Endothelial cell of umbilical vein (primary cell): ENCODE results near the gene RAB28. TPM values are rescaled to one million over a fixed set of nuclear protein-coding genes. Genes with fewer than 3 reads are reported as not detected.

Source experiments
- BruUV-seq: library from RNA; stranded (reverse); fragments of 400-500 nt; replicated peaks from 2 replicates; lab custom pipeline; 2021; lab: Mats Ljungman, UMichigan
- CTCF ChIA-PET: fragments of 300-600, 350-600 bp; sonication (Branson Sonifier 250); formaldehyde crosslinking; loops from one replicate; lab custom pipeline; 2021; ENCODE audit warnings: antibody characterized with exemption, inconsistent platforms; lab: Charles Lee
- POLR2A ChIA-PET: fragments of 300-600, 350-600 bp; sonication (Branson Sonifier 250); formaldehyde crosslinking; loops from one replicate; lab custom pipeline; 2021; ENCODE audit warnings: antibody characterized with exemption, inconsistent platforms; lab: Charles Lee
- DNase-seq: peaks from one replicate; pipeline ENCODE4 v3.0.0-alpha.2; 2011; ENCODE audit warnings: low read depth, low spot score
- FAIRE-seq: peaks from 2 replicates; lab custom pipeline; 2011; peaks lifted over from hg19 to GRCh38; lab: Jason Lieb, UNC
- H2AFZ ChIP-seq: 2 replicates; pipeline ENCODE4 v1.6.0; 2012; ENCODE audit warnings: low read depth, low read length, control low read depth, inconsistent platforms
- H3K27ac ChIP-seq: 2 replicates; pipeline ENCODE4 v1.5.1; 2011; ENCODE audit warnings: low read depth, mild to moderate bottlenecking, control low read depth, low read length, moderate library complexity; ENCODE audit not compliant: insufficient read depth
- H3K27me3 ChIP-seq, 2 experiments: 2 replicates each; pipeline versions ENCODE4 v1.6.0 to v1.6.1; 2011; ENCODE audit warnings: low read length in 2 of 2, mixed read lengths in 1 of 2; ENCODE audit not compliant: control insufficient read depth in 2 of 2, insufficient read depth in 2 of 2
- H3K36me3 ChIP-seq, 2 experiments: 2 replicates in 1 of 2; 3 replicates in 1 of 2; pipeline ENCODE4 v1.5.1; 2011; ENCODE audit warnings: low read length in 2 of 2, mild to moderate bottlenecking in 1 of 2, moderate library complexity in 1 of 2; ENCODE audit not compliant: control insufficient read depth in 2 of 2, insufficient read depth in 2 of 2; ENCODE audit errors: extremely low read depth in 1 of 2
- H3K4me1 ChIP-seq: 3 replicates; pipeline ENCODE4 v1.5.1; 2011; ENCODE audit warnings: mild to moderate bottlenecking, low read length; ENCODE audit not compliant: control insufficient read depth, insufficient read depth; ENCODE audit errors: extremely low read depth
- H3K4me2 ChIP-seq: 2 replicates; pipeline ENCODE4 v1.6.1; 2011; ENCODE audit warnings: low read length, control low read depth, mixed read lengths; ENCODE audit not compliant: insufficient read depth
- H3K4me3 ChIP-seq, 3 experiments: fragments of 200-600 bp in 1 of 3; sonication (generic), shearing (Covaris generic) in 1 of 3; replicated peaks in 1 of 3; 2 replicates each; pipeline ENCODE4 v1.5.1; 2011 to 2016; ENCODE audit warnings: control low read depth in 3 of 3, low read length in 3 of 3, mild to moderate bottlenecking in 2 of 3, inconsistent platforms in 1 of 3, low read depth in 1 of 3, moderate library complexity in 1 of 3; ENCODE audit not compliant: insufficient read depth in 1 of 3
- H3K79me2 ChIP-seq: 2 replicates; pipeline ENCODE4 v1.6.0; 2012; ENCODE audit warnings: low read length, inconsistent platforms; ENCODE audit not compliant: control insufficient read depth, insufficient read depth
- H3K9ac ChIP-seq: replicated peaks from 2 replicates; pipeline ENCODE3; 2011; ENCODE audit warnings: low read length, control low read depth; ENCODE audit not compliant: insufficient read depth; ENCODE audit errors: extremely low read depth
- H3K9me1 ChIP-seq: replicated peaks from 3 replicates; pipeline ENCODE4 v1.6.0; 2011; ENCODE audit warnings: mild to moderate bottlenecking, low read length; ENCODE audit not compliant: control insufficient read depth, insufficient read depth; ENCODE audit errors: extremely low read depth
- H3K9me3 ChIP-seq: replicated peaks from 2 replicates; pipeline ENCODE4 v1.5.1; 2012; ENCODE audit warnings: low read length, inconsistent platforms; ENCODE audit not compliant: control insufficient read depth, insufficient read depth
- H4K20me1 ChIP-seq: replicated peaks from 2 replicates; pipeline ENCODE3; 2011; ENCODE audit warnings: mild to moderate bottlenecking, low read length; ENCODE audit not compliant: control insufficient read depth, insufficient read depth; ENCODE audit errors: extremely low read depth
- EZH2 ChIP-seq: IDR thresholded peaks from 2 replicates; pipeline ENCODE4 v1.6.1; 2012; ENCODE audit warnings: borderline replicate concordance, low read depth, mild to moderate bottlenecking, moderate library complexity, low read length, inconsistent platforms; ENCODE audit not compliant: severe bottlenecking
- FOS ChIP-seq: IDR thresholded peaks from 2 replicates; pipeline ENCODE4 v1.6.1; 2011; ENCODE audit warnings: mild to moderate bottlenecking, low read length, moderate library complexity, borderline replicate concordance; ENCODE audit not compliant: insufficient read depth
- GATA2 ChIP-seq: IDR thresholded peaks from 2 replicates; pipeline ENCODE4 v1.7.0; 2011; ENCODE audit warnings: low read depth, mild to moderate bottlenecking, moderate library complexity, mixed read lengths, low read length; ENCODE audit not compliant: insufficient read length, insufficient read depth
- JUN ChIP-seq: IDR thresholded peaks from 2 replicates; pipeline ENCODE4 v1.6.1; 2011; ENCODE audit warnings: borderline replicate concordance, low read depth; ENCODE audit not compliant: insufficient read length, insufficient read depth
- MYC ChIP-seq: IDR thresholded peaks from one replicate; pipeline ENCODE4 v1.6.1; 2011; ENCODE audit warnings: mild to moderate bottlenecking, low read depth, low read length
- POLR2A ChIP-seq: IDR thresholded peaks from 2 replicates; pipeline ENCODE4 v1.6.1; 2012; ENCODE audit warnings: low read depth, mild to moderate bottlenecking, control low read depth, low read length
- POLR2AphosphoS5 ChIP-seq: IDR thresholded peaks from 2 replicates; pipeline ENCODE4 v1.6.1; 2012; ENCODE audit warnings: low read depth, mild to moderate bottlenecking, control low read depth, low read length, moderate library complexity; ENCODE audit not compliant: insufficient read depth
- dilution Hi-C: fragments of 300-500 bp; cut with MboI; formaldehyde crosslinking; loops from one replicate; pipeline ENCODE4 v1.15.0; 2019; ENCODE audit warnings: low sequenced_read_pairs; ENCODE audit not compliant: extremely low pct_ligation_motif_present
- intact Hi-C: fragments of 100-400 bp; cut with micrococcal nuclease; formaldehyde crosslinking; loops from one replicate; pipeline ENCODE4 v1.10.0; 2022
- polyA plus RNA-seq, 4 experiments: library from polyadenylated mRNA; depleted of rRNA in 3 of 4; stranded (reverse) in 3 of 4; unstranded in 1 of 4; fragments of >200 nt; gene quantifications; 2 replicates each; pipeline versions ENCODE4 v1.2.1 to v1.2.3, GENCODE V29; 2011 to 2012; ENCODE audit warnings: missing spikeins in 1 of 4
- total RNA-seq: library from RNA; stranded (reverse); gene quantifications from 2 replicates; pipeline ENCODE4 v1.2.3, GENCODE V29; 2021
- TF ChIP-seq, protein P1 (sequence below), 2 donors: IDR thresholded peaks; 1 replicate in 1 of 2; 2 replicates in 1 of 2; pipeline ENCODE4 v1.5.1; 2011; ENCODE audit warnings: low read length in 2 of 2, mild to moderate bottlenecking in 2 of 2, moderate library complexity in 2 of 2, control low read depth in 1 of 2, inconsistent platforms in 1 of 2, low read depth in 1 of 2; ENCODE audit not compliant: insufficient read depth in 1 of 2; ENCODE audit errors: extremely low read depth in 1 of 2
- TF ChIP-seq, protein P2 (sequence below): IDR thresholded peaks from 2 replicates; pipeline ENCODE4 v1.6.1; 2011; ENCODE audit not compliant: insufficient read depth, insufficient read length

RAB28 gene
- total and polyA plus RNA-seq, 2 donors (not counting 3 experiments of a cell fraction or from before 2014, with no cell fraction given), result 13.0 to 13.2 TPM

DNA sequence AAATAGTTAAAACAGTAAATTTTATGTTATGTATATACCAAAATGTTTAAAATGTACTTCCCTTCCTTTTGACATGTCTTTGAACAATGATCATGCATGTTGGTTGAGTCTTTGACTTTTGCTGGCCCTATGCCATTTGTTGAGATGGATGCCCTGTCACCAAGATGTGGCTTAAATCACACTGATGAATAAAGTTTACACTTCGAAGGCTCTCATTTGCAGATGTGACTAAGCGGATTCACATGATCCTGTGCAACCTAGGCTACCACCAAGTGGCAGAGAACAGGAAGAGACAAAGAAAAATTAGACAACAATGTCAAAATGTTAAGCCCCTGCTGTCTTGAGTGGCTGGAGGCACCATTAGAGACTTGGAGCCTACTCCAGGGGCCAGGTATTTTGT is 139.9 kb downstream of the RAB28 start:
- Histone ChIP-seq H2AFZ (no peak overlapping the region), H3K9me3 (no peaks in the 10 kb centered on the region), H3K79me2 (no peaks in the 10 kb centered on the region), H3K27me3 (no peaks in the 10 kb centered on the region), H3K36me3 (no peaks in the 10 kb centered on the region), H3K4me3 (no peak overlapping the region), H3K27ac (no peak overlapping the region), H3K9ac (no peak overlapping the region), H3K4me1 (no peaks in the 10 kb centered on the region), H3K9me1 (no peaks in the 10 kb centered on the region), H4K20me1 (no peaks in the 10 kb centered on the region), H3K4me2 (no peak overlapping the region)
- no peak for TF ChIP-seq POLR2A
- TF ChIP-seq GATA2, result no peak
- no peak for DNase-seq
- FAIRE-seq, result no peak
- no TSS peak for BruUV-seq
- intact Hi-C loops (no loop called here), dilution Hi-C loops (no loop called here)
- CTCF ChIA-PET, result no interaction called here
- POLR2A ChIA-PET, result no interaction called here

DNA sequence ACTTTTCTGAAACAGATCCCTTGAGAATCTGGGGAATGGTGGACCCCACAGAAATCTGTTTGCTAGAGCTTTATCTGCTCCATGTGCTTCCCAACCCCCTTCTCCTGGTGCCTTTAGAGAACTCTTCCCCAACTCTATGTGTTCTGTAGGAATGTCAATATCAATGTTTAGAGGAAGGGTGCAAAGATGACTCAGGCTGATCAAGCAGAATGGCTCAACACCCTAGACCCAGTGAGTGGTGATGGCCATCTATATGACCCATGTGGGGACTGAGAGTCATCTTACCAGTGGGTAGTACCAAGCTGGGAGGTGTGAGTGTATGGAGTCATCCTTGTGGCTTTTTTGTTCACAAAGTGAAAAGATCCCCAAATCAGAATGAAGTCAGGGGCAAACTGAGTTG is 143.5 kb downstream of the RAB28 start:
- Histone ChIP-seq H3K4me2 (no peak overlapping the region), H3K9me3 (no peaks in the 10 kb centered on the region), H3K9ac (no peak overlapping the region), H3K27me3 (no peaks in the 10 kb centered on the region), H3K27ac (no peak overlapping the region), H3K4me1 (no peaks in the 10 kb centered on the region), H3K9me1 (no peaks in the 10 kb centered on the region), H3K36me3 (no peaks in the 10 kb centered on the region), H4K20me1 (no peaks in the 10 kb centered on the region), H2AFZ (no peak overlapping the region), H3K4me3 (no peak overlapping the region), H3K79me2 (no peaks in the 10 kb centered on the region)
- ChIA-PET CTCF (no interaction called here), POLR2A (no interaction called here)
- DNase-seq (no peak), FAIRE-seq (no peak)
- intact Hi-C loops, result no loop called here
- dilution Hi-C loops, result no loop called here
- no peak for TF ChIP-seq FOS
- TF ChIP-seq JUN, result no peak
- TF ChIP-seq, protein P1, sequence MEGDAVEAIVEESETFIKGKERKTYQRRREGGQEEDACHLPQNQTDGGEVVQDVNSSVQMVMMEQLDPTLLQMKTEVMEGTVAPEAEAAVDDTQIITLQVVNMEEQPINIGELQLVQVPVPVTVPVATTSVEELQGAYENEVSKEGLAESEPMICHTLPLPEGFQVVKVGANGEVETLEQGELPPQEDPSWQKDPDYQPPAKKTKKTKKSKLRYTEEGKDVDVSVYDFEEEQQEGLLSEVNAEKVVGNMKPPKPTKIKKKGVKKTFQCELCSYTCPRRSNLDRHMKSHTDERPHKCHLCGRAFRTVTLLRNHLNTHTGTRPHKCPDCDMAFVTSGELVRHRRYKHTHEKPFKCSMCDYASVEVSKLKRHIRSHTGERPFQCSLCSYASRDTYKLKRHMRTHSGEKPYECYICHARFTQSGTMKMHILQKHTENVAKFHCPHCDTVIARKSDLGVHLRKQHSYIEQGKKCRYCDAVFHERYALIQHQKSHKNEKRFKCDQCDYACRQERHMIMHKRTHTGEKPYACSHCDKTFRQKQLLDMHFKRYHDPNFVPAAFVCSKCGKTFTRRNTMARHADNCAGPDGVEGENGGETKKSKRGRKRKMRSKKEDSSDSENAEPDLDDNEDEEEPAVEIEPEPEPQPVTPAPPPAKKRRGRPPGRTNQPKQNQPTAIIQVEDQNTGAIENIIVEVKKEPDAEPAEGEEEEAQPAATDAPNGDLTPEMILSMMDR (IDR thresholded peaks at IDR 0.05; ENCODE audit: extremely low read depth in 1 of 2, insufficient read depth in 1 of 2, low read depth in 1 of 2, low read length in 2 of 2), result no peak
- TF ChIP-seq POLR2A, result no peak
- no peak for TF ChIP-seq EZH2
- TF ChIP-seq MYC, result no peak
- no peak for TF ChIP-seq POLR2AphosphoS5
- TF ChIP-seq GATA2, result no peak
- TF ChIP-seq, protein P2, sequence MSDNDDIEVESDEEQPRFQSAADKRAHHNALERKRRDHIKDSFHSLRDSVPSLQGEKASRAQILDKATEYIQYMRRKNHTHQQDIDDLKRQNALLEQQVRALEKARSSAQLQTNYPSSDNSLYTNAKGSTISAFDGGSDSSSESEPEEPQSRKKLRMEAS, result no peak
- no TSS peak for BruUV-seq
